Stomach (tissue), 4 donors: ENCODE measurements around the gene COL25A1.

Source experiments
- POLR2A ChIP-seq, 4 donors: fragments of 450-650 bp; IDR thresholded peaks; one replicate each; pipeline ENCODE4 v1.6.1; 2016; ENCODE audit warnings: antibody characterized with exemption in 4 of 4, control low read depth in 2 of 4, mild to moderate bottlenecking in 1 of 4, moderate library complexity in 1 of 4
- POLR2AphosphoS5 ChIP-seq, 3 donors: sonication (generic); formaldehyde crosslinking; IDR thresholded peaks; one replicate each; pipeline ENCODE4 v1.6.1; 2016; ENCODE audit warnings: antibody characterized with exemption in 3 of 3
- TF ChIP-seq, protein P1 (sequence below), 7 experiments: fragments of 450-650 bp in 4 of 7; fragments of 200-600 bp in 3 of 7; sonication (generic) in 3 of 7; IDR thresholded peaks; one replicate each; pipeline ENCODE4 v1.5.1; 2016 to 2019; ENCODE audit warnings: antibody characterized with exemption in 7 of 7, control low read depth in 2 of 7, mild to moderate bottlenecking in 1 of 7

DNA sequence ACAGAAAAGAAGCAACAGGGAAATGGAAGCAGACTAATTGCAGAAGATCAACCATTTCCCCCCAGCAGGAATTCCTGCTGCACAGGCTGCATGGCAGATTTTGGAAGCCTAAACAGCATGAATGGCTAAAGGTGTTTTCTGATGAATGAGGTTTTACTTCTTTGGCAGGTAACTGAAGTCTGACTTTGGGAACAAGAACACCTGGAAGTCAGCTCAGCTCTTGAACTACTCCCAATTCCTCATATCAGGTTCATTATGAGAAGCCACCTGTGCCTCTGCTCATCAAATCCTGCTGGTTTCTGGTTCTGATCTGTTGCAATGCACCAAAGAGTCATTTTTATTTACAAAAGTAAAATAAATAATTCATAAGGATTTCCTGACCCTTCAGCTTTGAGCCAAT lies 139.0 kb downstream of the COL25A1 start:
- TF ChIP-seq, protein P1, sequence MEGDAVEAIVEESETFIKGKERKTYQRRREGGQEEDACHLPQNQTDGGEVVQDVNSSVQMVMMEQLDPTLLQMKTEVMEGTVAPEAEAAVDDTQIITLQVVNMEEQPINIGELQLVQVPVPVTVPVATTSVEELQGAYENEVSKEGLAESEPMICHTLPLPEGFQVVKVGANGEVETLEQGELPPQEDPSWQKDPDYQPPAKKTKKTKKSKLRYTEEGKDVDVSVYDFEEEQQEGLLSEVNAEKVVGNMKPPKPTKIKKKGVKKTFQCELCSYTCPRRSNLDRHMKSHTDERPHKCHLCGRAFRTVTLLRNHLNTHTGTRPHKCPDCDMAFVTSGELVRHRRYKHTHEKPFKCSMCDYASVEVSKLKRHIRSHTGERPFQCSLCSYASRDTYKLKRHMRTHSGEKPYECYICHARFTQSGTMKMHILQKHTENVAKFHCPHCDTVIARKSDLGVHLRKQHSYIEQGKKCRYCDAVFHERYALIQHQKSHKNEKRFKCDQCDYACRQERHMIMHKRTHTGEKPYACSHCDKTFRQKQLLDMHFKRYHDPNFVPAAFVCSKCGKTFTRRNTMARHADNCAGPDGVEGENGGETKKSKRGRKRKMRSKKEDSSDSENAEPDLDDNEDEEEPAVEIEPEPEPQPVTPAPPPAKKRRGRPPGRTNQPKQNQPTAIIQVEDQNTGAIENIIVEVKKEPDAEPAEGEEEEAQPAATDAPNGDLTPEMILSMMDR (IDR thresholded peaks at IDR 0.05), result no peak
- TF ChIP-seq POLR2AphosphoS5 (IDR thresholded peaks at IDR 0.05), result no peak
- TF ChIP-seq POLR2A (IDR thresholded peaks at IDR 0.05), result no peak
